Liver (tissue), 9 donors: ENCODE results near the gene MLKL. TPM values are rescaled to one million over a fixed set of nuclear protein-coding genes. Genes with fewer than 3 reads are reported as not detected.

Source experiments
- DNase-seq: peaks from one replicate; pipeline ENCODE4 v3.0.0-alpha.2; 2017; ENCODE audit warnings: low spot score
- H3K27ac ChIP-seq, 2 donors: one replicate each; pipeline ENCODE4 v1.7.0; 2013; ENCODE audit warnings: inconsistent platforms in 2 of 2, low read length in 2 of 2, control low read depth in 1 of 2, low read depth in 1 of 2, mild to moderate bottlenecking in 1 of 2
- H3K27me3 ChIP-seq, 4 donors: one replicate each; pipeline versions ENCODE4 v1.6.1 to v1.7.0; 2013; ENCODE audit warnings: low read length in 3 of 4, inconsistent platforms in 1 of 4, mild to moderate bottlenecking in 1 of 4, moderate library complexity in 1 of 4; ENCODE audit not compliant: control insufficient read depth in 4 of 4, insufficient read depth in 4 of 4
- H3K36me3 ChIP-seq, 4 donors: one replicate each; pipeline versions ENCODE4 v1.6.1 to v1.7.0; 2013; ENCODE audit warnings: low read length in 3 of 4, mild to moderate bottlenecking in 3 of 4, low read depth in 1 of 4, moderate library complexity in 1 of 4; ENCODE audit not compliant: control insufficient read depth in 4 of 4, insufficient read depth in 3 of 4
- H3K4me1 ChIP-seq, 4 donors: one replicate each; pipeline versions ENCODE4 v1.6.1 to v1.7.0; 2013; ENCODE audit warnings: low read length in 3 of 4, mild to moderate bottlenecking in 3 of 4, moderate library complexity in 1 of 4; ENCODE audit not compliant: control insufficient read depth in 4 of 4, insufficient read depth in 4 of 4
- H3K4me3 ChIP-seq, 3 donors: one replicate each; pipeline versions ENCODE4 v1.6.1 to v1.7.0; 2013; ENCODE audit warnings: low read length in 3 of 3, control low read depth in 1 of 3, low read depth in 1 of 3, mild to moderate bottlenecking in 1 of 3
- H3K9ac ChIP-seq, 2 donors: one replicate each; pipeline ENCODE4 v1.7.0; 2013; ENCODE audit warnings: low read length in 2 of 2, mild to moderate bottlenecking in 2 of 2, moderate library complexity in 2 of 2, control low read depth in 1 of 2, low read depth in 1 of 2
- H3K9me3 ChIP-seq, 4 donors: one replicate each; pipeline versions ENCODE4 v1.6.1 to v1.7.0; 2013; ENCODE audit warnings: low read length in 3 of 4; ENCODE audit not compliant: control insufficient read depth in 4 of 4
- EGR1 ChIP-seq, 2 donors: IDR thresholded peaks; 2 replicates each; pipeline ENCODE4 v1.6.1; 2016 to 2018; ENCODE audit warnings: antibody characterized with exemption in 2 of 2, low read depth in 2 of 2
- FOXA1 ChIP-seq: IDR thresholded peaks from 2 replicates; pipeline ENCODE4 v1.6.1; 2016; ENCODE audit warnings: antibody characterized with exemption
- FOXA2 ChIP-seq: IDR thresholded peaks from 2 replicates; pipeline ENCODE4 v1.6.1; 2016; ENCODE audit warnings: antibody characterized with exemption
- GABPA ChIP-seq, 2 donors: IDR thresholded peaks in 1 of 2; conservative IDR thresholded peaks in 1 of 2; 2 replicates each; pipeline ENCODE4 v1.6.1; 2016; ENCODE audit warnings: antibody characterized with exemption in 2 of 2, mild to moderate bottlenecking in 1 of 2, moderate library complexity in 1 of 2
- HNF4A ChIP-seq, 2 donors: conservative IDR thresholded peaks; 2 replicates each; pipeline ENCODE4 v1.6.1; 2016; ENCODE audit warnings: antibody characterized with exemption in 2 of 2, mild to moderate bottlenecking in 2 of 2
- HNF4G ChIP-seq: IDR thresholded peaks from 2 replicates; pipeline ENCODE4 v1.6.1; 2016; ENCODE audit warnings: antibody characterized with exemption
- JUND ChIP-seq, 2 donors: IDR thresholded peaks; 2 replicates each; pipeline ENCODE4 v1.6.1; 2016; ENCODE audit warnings: antibody characterized with exemption in 2 of 2
- NR2F2 ChIP-seq: IDR thresholded peaks from 2 replicates; pipeline ENCODE4 v1.6.1; 2016; ENCODE audit warnings: antibody characterized with exemption
- RAD21 ChIP-seq, 2 donors: IDR thresholded peaks; 2 replicates each; pipeline ENCODE4 v1.6.1; 2016; ENCODE audit warnings: antibody characterized with exemption in 2 of 2, mild to moderate bottlenecking in 2 of 2
- RXRA ChIP-seq, 2 donors: IDR thresholded peaks; 2 replicates each; pipeline ENCODE4 v1.6.1; 2017 to 2018; ENCODE audit warnings: antibody characterized with exemption in 2 of 2, mild to moderate bottlenecking in 1 of 2
- SP1 ChIP-seq: IDR thresholded peaks from 2 replicates; pipeline ENCODE4 v1.6.1; 2018; ENCODE audit warnings: antibody characterized with exemption, mild to moderate bottlenecking
- TAF1 ChIP-seq: conservative IDR thresholded peaks from 2 replicates; pipeline ENCODE4 v1.6.1; 2016; ENCODE audit warnings: antibody characterized with exemption, mild to moderate bottlenecking
- YY1 ChIP-seq: IDR thresholded peaks from 2 replicates; pipeline ENCODE4 v1.6.1; 2016; ENCODE audit warnings: antibody characterized with exemption, mild to moderate bottlenecking
- WGBS: extraction: QIAGEN DNeasy Blood & Tissue Kit; methylation state at CpG from one replicate; pipeline ENCODE4 v1.1.7; 2013; 5-methylcytosine and 5-hydroxymethylcytosine counted together
- polyA plus RNA-seq, 2 donors: library from polyadenylated mRNA; stranded (reverse) in 1 of 2; unstranded in 1 of 2; fragments of 200-250 nt in 1 of 2; fragments of >200 nt in 1 of 2; fragmentation: Nextera tagmentation in 1 of 2; extraction: Ambion mirVana in 1 of 2; gene quantifications; one replicate each; pipeline versions ENCODE4 v1.2.1 to v1.2.3, GENCODE V29; 2013 to 2015
- total RNA-seq, 2 donors: library from RNA; depleted of rRNA; stranded (reverse); fragments of >200 nt; gene quantifications; one replicate each; pipeline ENCODE4 v1.2.3, GENCODE V29; 2014
- TF ChIP-seq, protein P1 (sequence below): fragments of 150-350 bp; IDR thresholded peaks from 2 replicates; pipeline ENCODE4 v1.5.1; 2017; ENCODE audit warnings: improper control_type of control experiment, low read depth, low read length; ENCODE audit not compliant: missing input control
- TF ChIP-seq, protein P2 (sequence below): IDR thresholded peaks from 2 replicates; pipeline ENCODE4 v1.6.1; 2016; ENCODE audit warnings: antibody characterized with exemption
- TF ChIP-seq, protein P3 (sequence below): IDR thresholded peaks from 2 replicates; pipeline ENCODE4 v1.6.1; 2016; ENCODE audit warnings: antibody characterized with exemption
- TF ChIP-seq, protein P4 (sequence below): IDR thresholded peaks from 2 replicates; pipeline ENCODE4 v1.6.1; 2016; ENCODE audit warnings: antibody characterized with exemption
- donor health status: healthy.
- donor health status: healthy.
- donor health status: healthy.
- donor health status: healthy.
- donor health status: healthy.

MLKL gene
- total and polyA plus RNA-seq, 4 donors: 2.5 to 7.6 (median 3.6) TPM

DNA sequence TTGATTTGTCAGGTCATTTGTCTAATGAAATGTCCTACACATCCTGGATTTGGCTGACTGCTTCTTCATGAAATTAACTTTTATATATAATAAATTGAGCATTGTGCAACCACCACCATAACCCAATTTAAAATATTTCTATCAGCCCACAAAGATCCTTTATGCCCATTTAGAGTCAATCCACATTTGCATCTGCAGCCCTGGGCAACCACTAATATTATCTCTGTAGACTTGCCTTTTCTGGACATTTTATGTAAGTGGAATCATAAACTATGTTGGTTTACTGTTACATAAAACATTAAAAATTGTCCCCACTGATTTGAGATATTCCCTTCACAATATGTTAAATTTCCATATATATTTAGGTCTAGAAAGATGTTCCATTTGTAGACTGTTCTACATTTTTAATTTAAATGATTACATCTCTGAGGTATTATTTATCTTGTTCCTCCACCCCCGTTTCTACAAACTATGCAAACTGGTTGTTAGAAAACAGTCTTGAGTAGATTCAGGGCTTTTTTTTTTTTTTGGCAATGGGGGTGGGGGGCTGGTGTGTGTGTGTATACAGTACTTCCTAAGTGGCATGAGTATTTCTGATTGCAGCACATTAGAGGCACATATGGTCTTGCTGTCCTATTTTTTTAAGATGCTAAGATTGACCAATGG lies 50.7 kb downstream of the MLKL start (continued):
- TF ChIP-seq, protein P1, sequence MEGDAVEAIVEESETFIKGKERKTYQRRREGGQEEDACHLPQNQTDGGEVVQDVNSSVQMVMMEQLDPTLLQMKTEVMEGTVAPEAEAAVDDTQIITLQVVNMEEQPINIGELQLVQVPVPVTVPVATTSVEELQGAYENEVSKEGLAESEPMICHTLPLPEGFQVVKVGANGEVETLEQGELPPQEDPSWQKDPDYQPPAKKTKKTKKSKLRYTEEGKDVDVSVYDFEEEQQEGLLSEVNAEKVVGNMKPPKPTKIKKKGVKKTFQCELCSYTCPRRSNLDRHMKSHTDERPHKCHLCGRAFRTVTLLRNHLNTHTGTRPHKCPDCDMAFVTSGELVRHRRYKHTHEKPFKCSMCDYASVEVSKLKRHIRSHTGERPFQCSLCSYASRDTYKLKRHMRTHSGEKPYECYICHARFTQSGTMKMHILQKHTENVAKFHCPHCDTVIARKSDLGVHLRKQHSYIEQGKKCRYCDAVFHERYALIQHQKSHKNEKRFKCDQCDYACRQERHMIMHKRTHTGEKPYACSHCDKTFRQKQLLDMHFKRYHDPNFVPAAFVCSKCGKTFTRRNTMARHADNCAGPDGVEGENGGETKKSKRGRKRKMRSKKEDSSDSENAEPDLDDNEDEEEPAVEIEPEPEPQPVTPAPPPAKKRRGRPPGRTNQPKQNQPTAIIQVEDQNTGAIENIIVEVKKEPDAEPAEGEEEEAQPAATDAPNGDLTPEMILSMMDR: no peak
- TF ChIP-seq SP1 (no peak), EGR1 (IDR thresholded peaks at IDR 0.05; ENCODE audit: low read depth in 2 of 2) (no peak)

DNA sequence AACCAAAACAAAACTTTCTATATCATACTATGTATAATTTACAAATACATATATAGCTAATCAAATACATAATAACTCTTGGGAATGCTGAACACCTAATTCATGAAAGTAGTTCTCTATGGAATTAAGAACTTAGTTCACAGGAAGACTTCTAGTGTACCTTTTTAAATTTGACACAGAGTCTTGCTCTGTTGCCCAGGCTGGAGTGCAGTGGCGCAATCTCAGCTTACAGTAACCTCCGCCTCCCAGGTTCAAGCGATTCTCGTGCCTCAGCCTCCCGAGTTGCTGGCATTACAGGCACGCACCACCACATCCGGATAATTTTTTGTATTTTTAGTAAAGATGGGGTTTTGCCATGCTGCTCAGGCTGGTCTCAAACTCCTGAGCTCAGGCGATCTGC lies 58.7 kb downstream of the MLKL start:
- H3K9me3 ChIP-seq: no peaks in the 10 kb centered on the region
- no peak for TF ChIP-seq NR2F2
- TF ChIP-seq JUND (IDR thresholded peaks at IDR 0.05): no peak
- TF ChIP-seq GABPA (IDR thresholded peaks at IDR 0.05 in 1 of 2, conservative IDR thresholded peaks at IDR 0.05 in 1 of 2): no peak
- no peak for TF ChIP-seq RAD21 (IDR thresholded peaks at IDR 0.05)
- TF ChIP-seq FOXA1: no peak
- TF ChIP-seq, protein P2, sequence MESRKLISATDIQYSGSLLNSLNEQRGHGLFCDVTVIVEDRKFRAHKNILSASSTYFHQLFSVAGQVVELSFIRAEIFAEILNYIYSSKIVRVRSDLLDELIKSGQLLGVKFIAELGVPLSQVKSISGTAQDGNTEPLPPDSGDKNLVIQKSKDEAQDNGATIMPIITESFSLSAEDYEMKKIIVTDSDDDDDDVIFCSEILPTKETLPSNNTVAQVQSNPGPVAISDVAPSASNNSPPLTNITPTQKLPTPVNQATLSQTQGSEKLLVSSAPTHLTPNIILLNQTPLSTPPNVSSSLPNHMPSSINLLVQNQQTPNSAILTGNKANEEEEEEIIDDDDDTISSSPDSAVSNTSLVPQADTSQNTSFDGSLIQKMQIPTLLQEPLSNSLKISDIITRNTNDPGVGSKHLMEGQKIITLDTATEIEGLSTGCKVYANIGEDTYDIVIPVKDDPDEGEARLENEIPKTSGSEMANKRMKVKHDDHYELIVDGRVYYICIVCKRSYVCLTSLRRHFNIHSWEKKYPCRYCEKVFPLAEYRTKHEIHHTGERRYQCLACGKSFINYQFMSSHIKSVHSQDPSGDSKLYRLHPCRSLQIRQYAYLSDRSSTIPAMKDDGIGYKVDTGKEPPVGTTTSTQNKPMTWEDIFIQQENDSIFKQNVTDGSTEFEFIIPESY: no peak
- no peak for TF ChIP-seq EGR1 (IDR thresholded peaks at IDR 0.05; ENCODE audit: low read depth in 2 of 2)
- TF ChIP-seq TAF1: no peak
- TF ChIP-seq RXRA (IDR thresholded peaks at IDR 0.05): no peak
- TF ChIP-seq HNF4A (conservative IDR thresholded peaks at IDR 0.05): no peak
- no peak for TF ChIP-seq HNF4G
- TF ChIP-seq, protein P3, sequence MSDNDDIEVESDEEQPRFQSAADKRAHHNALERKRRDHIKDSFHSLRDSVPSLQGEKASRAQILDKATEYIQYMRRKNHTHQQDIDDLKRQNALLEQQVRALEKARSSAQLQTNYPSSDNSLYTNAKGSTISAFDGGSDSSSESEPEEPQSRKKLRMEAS: no peak
- TF ChIP-seq, protein P1: no peak
- TF ChIP-seq, protein P4, sequence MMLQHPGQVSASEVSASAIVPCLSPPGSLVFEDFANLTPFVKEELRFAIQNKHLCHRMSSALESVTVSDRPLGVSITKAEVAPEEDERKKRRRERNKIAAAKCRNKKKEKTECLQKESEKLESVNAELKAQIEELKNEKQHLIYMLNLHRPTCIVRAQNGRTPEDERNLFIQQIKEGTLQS: no peak
- TF ChIP-seq SP1: no peak
- TF ChIP-seq FOXA2: no peak
- TF ChIP-seq YY1: no peak
- WGBS: 97% methylated on average over 8 of the region's 8 CpGs
- H3K4me3 ChIP-seq: no peak overlapping the region
- no peak overlapping the region for H3K27ac ChIP-seq
- DNase-seq: no peak
- H3K36me3 ChIP-seq: peaks cover 6 to 18% (median 14%) of the 10 kb centered on the region in 4 donors
- no peaks in the 10 kb centered on the region for H3K27me3 ChIP-seq
- no peak overlapping the region for H3K9ac ChIP-seq
- peaks cover 2 to 16% (median 12%) of the 10 kb centered on the region in 4 donors for H3K4me1 ChIP-seq
